Activated CD8-positive, alpha-beta memory T cell treated with anti-CD3 and anti-CD28 coated beads, Interleukin-2, amount 10 ng/mL, durations not matched to agents 7 days and 5 days (primary cell): ENCODE data around the gene ZFYVE26. TPM values are rescaled to one million over a fixed set of nuclear protein-coding genes. Genes with fewer than 3 reads are reported as not detected.
A peak's percentile ranks its signal among the peaks of the same experiment; 100 is the strongest.
"Not testable (repeated sequence)": the region's sequence is repeated elsewhere in the genome, so short reads cannot be mapped to it uniquely, and the experiment has no call there.

ENCODE experiments used
- ATAC-seq: fragments of 150-1000 bp; cut with Tn5 transposase; one replicate; pipeline ENCODE4 v1.10.0; 2021; ENCODE audit warnings: moderate library complexity
- CTCF ChIA-PET: fragments of 350-600 bp; sonication (Branson Sonifier 250); formaldehyde crosslinking; loops from one replicate; lab custom pipeline; 2021; ENCODE audit warnings: antibody characterized with exemption; lab: Charles Lee
- DNase-seq: peaks from one replicate; pipeline ENCODE4 v3.0.0-alpha.2; 2020
- H3K27ac Mint-ChIP-seq: one replicate; pipeline ENCODE4 v1.8.0; 2021; ENCODE audit warnings: mild to moderate bottlenecking, mixed read lengths
- H3K27me3 Mint-ChIP-seq: one replicate; pipeline ENCODE4 v1.8.0; 2021; ENCODE audit warnings: mixed read lengths
- H3K36me3 Mint-ChIP-seq: one replicate; pipeline ENCODE4 v1.8.0; 2021; ENCODE audit warnings: mild to moderate bottlenecking, mixed read lengths
- H3K4me1 Mint-ChIP-seq: one replicate; pipeline ENCODE4 v1.8.0; 2021; ENCODE audit warnings: mixed read lengths
- H3K4me3 Mint-ChIP-seq: one replicate; pipeline ENCODE4 v1.8.0; 2021; ENCODE audit warnings: mild to moderate bottlenecking, moderate library complexity, mixed read lengths
- H3K9me3 Mint-ChIP-seq: one replicate; pipeline ENCODE4 v1.8.0; 2022; ENCODE audit warnings: low read depth, mixed read lengths
- total RNA-seq, 2 experiments: library from RNA; stranded (reverse); gene quantifications; one replicate each; pipeline ENCODE4 v1.2.3, GENCODE V29; 2021

The ZFYVE26 gene
- total RNA-seq, 2 experiments from 2014 or later = 25.3 to 27.0 TPM

DNA sequence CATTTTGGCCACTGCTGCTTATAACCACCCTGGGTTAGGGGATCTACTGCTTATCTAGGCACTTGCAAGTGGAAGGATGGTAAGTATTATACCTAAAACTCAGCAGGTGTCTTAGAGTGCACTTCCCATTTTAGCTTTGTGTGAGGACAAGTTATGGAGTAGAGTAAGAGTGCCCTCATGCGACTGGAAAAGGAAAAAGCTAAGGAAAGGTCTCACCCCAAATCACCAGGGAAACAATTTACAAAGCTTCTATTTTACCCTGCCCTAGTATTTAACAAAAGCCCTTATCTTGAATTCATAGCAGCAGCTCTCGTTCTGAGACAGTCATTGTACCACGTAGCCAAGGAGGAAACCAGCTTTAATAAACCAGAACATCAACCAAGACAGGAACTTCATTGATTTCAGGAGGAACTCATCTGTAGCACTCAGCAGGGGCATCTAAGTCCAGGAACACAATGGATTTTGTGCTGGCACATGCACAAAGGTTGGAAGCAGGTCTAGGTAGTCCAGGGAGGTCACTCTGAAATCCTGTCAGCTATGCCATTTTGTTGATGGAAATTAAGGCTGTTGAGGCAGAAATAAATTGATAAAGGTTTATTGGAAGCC, 111.8 kb downstream of the ZFYVE26 start:
- CTCF ChIA-PET = interaction anchor here (0.7 to 4.6 kb wide), 56 partner anchors 9 to 313 kb away, joined by 3 to 78 read pairs (median 4); partner anchors contain the start of genes ARG2, PIGH, PLEKHH1 and RDH11
- peaks cover 4% of the 10 kb centered on the region for H3K27me3 Mint-ChIP-seq
- no peak overlapping the region for H3K27ac Mint-ChIP-seq
- DNase-seq (no peak), ATAC-seq (peak; percentile 85)
- peaks cover 3% of the 10 kb centered on the region for H3K4me1 Mint-ChIP-seq
- no peak overlapping the region for H3K4me3 Mint-ChIP-seq
- H3K9me3 Mint-ChIP-seq = no peaks in the 10 kb centered on the region
- H3K36me3 Mint-ChIP-seq = peaks cover 4% of the 10 kb centered on the region

DNA sequence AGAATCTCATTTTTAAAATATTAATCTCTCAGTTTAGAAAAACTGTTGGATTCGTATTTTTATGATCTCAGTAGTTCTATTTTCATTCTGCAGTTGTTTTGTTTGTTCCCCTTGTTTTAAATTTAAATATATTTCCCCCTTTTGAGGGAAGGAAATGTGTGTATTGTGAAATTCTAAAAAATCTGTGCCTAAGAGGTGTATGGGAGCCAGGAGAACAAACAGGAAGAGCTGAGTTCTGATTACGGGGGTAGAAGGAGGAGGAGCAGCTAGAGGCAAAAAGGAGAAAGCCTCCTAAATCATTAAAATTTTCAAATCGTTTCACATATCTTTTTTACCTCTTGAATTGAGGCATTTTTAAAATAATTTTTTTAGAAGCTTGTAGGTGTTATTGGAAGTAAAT, 112.4 kb downstream of the ZFYVE26 start:
- CTCF ChIA-PET = interaction anchor here (0.7 to 4.6 kb wide), 54 partner anchors 9 to 312 kb away, joined by 3 to 78 read pairs (median 4); partner anchors contain the start of genes ARG2, PIGH, PLEKHH1 and RDH11
- no peak for ATAC-seq

DNA sequence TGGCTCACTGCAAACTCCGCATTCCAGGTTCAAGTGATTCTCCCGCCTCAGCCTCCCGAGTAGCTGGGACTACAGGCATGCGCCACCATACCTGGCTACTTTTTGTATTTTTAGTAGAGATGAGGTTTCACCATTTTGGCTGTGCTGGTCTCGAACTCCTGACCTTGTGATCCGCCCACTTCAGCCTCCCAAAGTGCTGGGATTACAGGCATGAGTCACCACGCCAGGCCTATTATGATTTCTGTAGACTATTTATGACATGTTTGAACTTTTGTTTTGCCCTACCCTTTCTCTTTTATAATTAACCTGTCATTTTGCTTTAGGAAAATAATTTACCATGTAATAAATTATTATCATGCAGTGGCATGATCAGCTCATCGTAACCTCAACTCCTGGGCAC, 114.9 kb downstream of the ZFYVE26 start, which contains the start of gene RDH12:
Gene RDH12, plus strand, starts transcription at position 395 of the 400 bp plus-strand sequence. CDS start 20,757 bp downstream, outside the sequence.
- H3K4me1 Mint-ChIP-seq, DNase-seq, H3K27ac Mint-ChIP-seq, H3K36me3 Mint-ChIP-seq, ATAC-seq, H3K9me3 Mint-ChIP-seq, H3K27me3 Mint-ChIP-seq, H3K4me3 Mint-ChIP-seq: not testable (repeated sequence)
- CTCF ChIA-PET = interaction anchor here (0.8 to 4.6 kb wide), 7 partner anchors 26 to 162 kb away, joined by 3 to 78 read pairs (median 3); partner anchors contain the start of gene ARG2

More for the DNA sequence above, 112.4 kb downstream of the ZFYVE26 start:
- Mint-ChIP-seq H3K4me3 (no peak overlapping the region), H3K9me3 (no peaks in the 10 kb centered on the region), H3K27ac (no peak overlapping the region), H3K36me3 (peaks cover 2% of the 10 kb centered on the region), H3K4me1 (peaks cover 3% of the 10 kb centered on the region), H3K27me3 (peaks cover 4% of the 10 kb centered on the region)
- DNase-seq = no peak

DNA sequence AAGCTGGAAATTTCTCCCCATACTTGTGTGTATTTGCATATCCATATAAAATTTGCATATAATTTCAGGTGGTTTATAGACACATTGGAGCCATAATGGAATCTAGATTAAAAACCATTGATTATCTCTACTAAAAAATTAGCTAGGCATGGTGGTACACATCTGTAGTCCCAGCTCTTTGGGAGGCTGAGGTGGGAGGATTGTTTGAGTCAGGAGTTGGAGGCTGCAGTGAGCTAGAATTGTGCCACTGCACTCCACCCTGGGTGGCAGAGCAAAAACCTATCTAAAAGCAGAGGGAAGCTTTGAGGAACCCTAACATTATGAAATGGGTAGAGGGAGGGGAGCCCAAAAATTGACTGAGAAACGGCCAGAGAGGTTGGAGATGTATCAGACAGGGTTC, 118.2 kb downstream of the ZFYVE26 start:
- CTCF ChIA-PET = interaction anchor here (1.3 to 1.7 kb wide), 3 partner anchors 25 to 114 kb away, joined by 3 to 7 read pairs (median 5); no protein-coding TSS in a partner anchor
- H3K27ac Mint-ChIP-seq = no peak overlapping the region
- H3K4me3 Mint-ChIP-seq = no peak overlapping the region
- H3K9me3 Mint-ChIP-seq = no peaks in the 10 kb centered on the region
- H3K27me3 Mint-ChIP-seq = no peaks in the 10 kb centered on the region
- H3K36me3 Mint-ChIP-seq = no peaks in the 10 kb centered on the region
- H3K4me1 Mint-ChIP-seq = peaks cover 17% of the 10 kb centered on the region
- no peak for ATAC-seq
- no peak for DNase-seq

DNA sequence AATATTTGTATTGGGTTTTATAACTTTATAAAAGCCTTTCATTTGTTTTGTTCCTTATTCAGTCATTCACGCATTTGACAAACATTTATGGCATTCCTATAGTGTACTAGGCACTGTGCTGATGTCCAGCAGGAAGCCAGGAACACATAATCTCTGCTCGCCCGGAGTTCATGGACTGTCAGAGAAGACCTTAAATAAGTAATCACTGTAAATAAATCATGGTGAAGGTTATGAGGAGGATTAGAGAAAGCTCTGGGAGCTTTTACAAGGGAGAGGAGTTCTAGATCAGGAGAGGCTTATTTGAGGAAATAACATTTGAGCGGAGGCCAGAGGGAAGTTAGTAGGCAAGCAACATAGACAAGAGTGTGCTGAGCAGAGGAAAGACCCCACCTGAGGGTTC, 119.4 kb downstream of the ZFYVE26 start:
- H3K9me3 Mint-ChIP-seq = no peaks in the 10 kb centered on the region
- DNase-seq = no peak
- CTCF ChIA-PET = interaction anchor here (0.6 to 1.7 kb wide), 3 partner anchors 8 to 78 kb away, joined by 3 to 7 read pairs (median 3); no protein-coding TSS in a partner anchor

More for the DNA sequence above, 119.4 kb downstream of the ZFYVE26 start:
- ATAC-seq = no peak
- Mint-ChIP-seq H3K4me1 (peaks cover 27% of the 10 kb centered on the region), H3K27me3 (no peaks in the 10 kb centered on the region), H3K4me3 (no peak overlapping the region), H3K27ac (no peak overlapping the region), H3K36me3 (peaks cover 5% of the 10 kb centered on the region)

Other genes with a start within 250 kb of the ZFYVE26 start
- 10 to 100 TPM; 16.3 to 17.1 TPM for gene PIGH, start 216.3 kb downstream of the ZFYVE26 start, total RNA-seq
- 10 to 100 TPM in 1 of 2 experiments, 1 to 10 TPM in 1; 6.2 to 13.6 TPM for gene ARG2, start 196.7 kb downstream of the ZFYVE26 start, total RNA-seq
- gene VTI1B, start 142.0 kb downstream of the ZFYVE26 start, total RNA-seq = 10 to 100 TPM; 69.2 to 73.5 TPM
- gene RDH11, start 120.8 kb downstream of the ZFYVE26 start, total RNA-seq = 10 to 100 TPM; 49.6 to 59.8 TPM
- gene RDH12, start 114.7 kb downstream of the ZFYVE26 start, total RNA-seq = not detected
- 10 to 100 TPM; 35.3 to 55.5 TPM for gene RAD51B, start 3.2 kb upstream of the ZFYVE26 start, total RNA-seq